ENCODE results near the gene KRT33B.
"Not testable (repeated sequence)": the region's sequence is repeated elsewhere in the genome, so short reads cannot be mapped to it uniquely, and the experiment has no call there.

KRT33B gene

DNA sequence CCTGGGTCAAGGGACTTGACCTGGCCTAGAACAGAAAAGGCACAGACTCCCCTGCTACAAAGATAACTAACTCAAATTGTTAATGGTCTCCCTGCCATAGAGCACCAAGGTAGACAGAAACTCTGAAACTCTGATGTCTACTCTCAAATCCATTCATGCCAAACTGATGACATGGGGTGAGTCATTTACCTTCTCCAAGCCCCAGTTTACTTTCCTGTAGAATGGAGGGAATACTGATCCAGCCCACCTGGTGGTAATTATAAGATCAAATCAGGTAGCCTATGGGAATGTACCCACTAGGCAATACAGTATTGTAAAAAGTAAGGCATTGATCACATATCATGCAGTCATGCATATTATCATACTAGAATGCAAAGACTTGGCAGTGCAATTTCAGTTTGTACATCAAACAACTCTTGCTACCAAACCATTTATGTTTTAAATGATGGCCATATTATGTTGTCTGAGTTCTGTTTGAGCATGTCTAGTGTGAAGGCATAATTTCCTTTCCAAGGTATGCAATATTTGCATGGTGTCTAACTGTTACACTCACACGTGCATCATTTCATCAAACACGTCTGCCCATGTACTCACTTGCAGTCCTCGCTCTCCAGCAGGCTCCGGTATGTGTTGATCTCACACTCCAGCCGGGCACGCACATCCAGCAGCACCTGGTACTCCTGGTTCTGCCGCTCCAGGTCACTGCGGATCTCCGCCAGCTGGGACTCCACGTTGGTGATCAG lies 24.8 kb upstream of the KRT33B start:
- DNase-seq, result no peak

DNA sequence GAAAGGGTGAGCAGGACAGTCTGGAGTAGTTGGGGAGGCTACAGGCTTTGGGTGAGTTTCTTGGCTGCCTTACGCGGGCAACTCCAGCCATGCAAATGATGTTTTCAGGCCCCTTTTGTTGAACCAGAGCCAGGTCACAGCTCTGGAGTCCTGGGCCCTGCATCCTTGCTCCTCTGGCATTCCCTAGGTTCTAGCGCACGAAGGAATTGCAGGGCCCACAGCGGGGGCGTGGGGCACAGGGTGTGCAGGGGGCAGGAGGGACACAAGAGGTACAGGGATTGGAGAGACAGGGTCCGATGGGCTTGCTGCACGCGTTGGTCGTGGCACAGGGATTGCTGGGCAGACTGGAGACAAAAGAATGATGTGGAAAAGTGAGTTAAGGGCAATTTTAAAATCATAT lies 24.2 kb upstream of the KRT33B start:
- DNase-seq, result no peak

DNA sequence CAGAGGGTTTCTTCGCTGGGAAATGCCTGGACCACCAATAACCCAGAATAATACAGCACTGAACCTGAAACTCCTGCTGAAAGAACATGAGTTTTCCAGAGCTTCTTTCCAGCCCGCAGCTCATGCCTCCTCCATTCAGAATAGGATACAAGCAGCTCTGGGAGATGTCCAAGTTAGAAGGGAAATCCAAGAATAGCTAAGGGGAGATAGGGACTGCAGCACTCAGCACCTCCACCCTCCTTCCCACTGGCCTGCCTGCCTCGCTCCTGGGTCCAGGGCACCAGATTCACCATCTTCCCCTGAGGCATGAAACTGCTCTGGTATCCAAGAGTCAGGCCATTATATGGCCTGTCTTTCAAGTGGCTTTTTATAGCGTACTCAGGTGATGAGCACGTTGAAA lies 23.7 kb upstream of the KRT33B start:
- no peak for DNase-seq

DNA sequence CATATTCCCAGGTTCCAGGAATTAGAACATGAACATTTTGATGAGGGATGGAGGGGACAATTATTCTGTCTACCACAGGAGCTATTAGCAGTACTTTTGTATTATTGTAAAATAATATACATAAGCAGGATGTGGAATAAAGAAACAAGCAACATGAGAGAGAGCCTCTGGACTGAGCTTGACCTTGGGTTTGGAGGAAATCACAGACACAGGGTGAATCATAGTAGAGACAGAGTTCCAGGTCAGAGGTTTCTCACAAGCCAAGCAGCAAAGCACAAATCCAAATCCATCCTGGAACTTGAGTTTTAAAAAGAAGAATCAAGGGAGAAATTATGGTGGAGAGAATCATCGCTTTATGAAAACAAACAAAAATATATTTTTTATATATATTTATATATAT lies 22.7 kb upstream of the KRT33B start:
- no peak for DNase-seq

DNA sequence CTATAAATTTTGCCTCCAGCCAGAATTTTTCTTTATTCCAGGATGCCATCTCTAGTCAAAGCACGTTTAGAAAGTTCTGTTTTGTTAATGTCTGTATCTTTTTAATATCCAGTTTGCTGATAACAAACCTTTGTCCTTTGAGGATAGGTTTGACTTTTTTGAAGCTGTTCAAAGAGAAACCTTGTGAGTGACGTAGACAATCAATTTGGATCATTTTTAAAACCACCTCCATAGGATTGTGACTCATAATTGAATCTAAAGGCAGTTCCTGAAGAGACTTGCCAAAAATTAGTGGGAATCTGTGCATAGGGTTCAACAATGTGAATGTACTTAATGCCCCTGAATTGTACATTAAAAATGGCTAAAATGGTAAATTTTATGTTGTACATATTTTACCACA lies 21.9 kb upstream of the KRT33B start:
- no peak for DNase-seq

DNA sequence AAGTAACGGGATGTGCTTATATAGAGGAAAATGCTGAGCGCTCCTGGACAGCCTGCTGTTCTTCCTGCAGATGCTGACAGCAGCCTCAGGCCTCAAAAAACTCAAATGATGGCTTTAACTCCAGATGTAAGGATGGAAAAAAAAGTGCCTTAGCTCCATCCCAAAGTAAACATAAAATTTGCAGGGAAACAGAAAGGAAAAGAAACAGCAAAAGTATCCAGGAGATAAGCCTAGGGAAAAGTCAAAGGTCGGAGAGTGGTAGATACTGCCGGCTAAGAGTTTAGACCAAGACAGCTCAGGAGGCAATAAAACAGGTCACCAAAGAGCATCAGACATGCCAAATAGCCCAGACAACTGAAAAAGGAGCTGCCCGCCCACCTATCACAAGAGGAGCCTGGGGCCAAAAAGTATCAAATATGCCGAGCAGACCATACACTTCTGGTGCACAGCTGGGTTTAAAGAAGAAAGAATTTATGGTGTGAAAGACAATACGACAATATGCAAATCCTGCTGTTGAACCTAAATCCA lies 20.9 kb upstream of the KRT33B start:
- DNase-seq, result no peak

DNA sequence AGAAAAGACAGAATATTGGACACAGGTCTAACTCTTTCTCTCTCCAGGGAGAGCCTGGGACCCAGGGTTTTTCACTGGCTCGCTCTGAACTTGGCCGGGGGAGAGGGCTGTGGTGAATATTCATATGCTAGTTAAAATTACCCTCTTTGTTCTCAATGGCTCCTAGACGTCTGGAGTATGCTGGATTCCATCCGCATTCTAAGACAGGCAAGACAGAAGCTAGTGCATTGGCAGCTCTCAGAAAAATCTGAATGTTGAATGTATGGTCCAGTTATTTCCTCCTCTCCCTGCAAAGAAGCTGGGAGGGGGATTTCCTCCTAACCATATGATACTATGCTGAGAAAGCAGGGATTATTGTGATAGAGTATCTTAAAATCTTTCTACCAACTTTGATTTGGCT lies 18.1 kb upstream of the KRT33B start:
- no peak for DNase-seq

DNA sequence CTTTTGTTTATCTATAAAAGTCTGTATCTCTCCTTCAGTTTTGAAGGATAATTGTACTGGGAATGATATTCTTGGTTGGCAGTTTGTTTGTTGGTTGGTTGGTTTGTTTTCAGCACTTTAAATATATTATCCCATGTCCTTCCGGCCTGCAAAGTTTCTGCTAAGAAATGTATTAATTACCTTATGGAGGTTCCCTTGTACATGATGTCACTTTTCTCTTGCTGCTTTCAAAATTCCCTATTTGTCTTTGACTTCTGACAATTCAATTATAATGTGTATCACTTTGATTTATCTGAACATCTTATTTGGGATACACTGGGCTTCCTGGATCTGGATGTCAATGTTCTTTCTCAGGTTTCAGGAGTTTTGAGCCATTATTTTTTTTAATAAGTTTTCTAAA lies 16.6 kb upstream of the KRT33B start:
- DNase-seq, result no peak

DNA sequence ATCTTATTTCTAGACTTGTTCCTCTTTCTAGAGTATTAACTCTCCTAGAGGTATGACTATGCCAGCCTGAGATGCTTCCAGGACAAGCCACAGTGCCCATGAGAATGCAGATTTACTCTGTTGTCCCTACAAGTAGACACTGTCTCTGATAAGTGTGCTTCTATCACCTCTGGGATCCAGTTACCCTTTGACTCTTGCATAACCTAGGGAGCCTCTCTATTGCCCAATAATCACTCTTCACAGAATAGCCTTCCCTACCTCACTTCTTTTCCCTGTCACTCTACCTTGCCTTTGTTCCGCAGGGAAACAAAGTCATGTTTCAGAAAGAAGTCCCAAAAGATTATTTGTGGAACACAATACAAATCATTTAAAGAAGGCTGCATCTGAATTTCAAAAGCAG lies 14.1 kb upstream of the KRT33B start:
- no peak for DNase-seq

DNA sequence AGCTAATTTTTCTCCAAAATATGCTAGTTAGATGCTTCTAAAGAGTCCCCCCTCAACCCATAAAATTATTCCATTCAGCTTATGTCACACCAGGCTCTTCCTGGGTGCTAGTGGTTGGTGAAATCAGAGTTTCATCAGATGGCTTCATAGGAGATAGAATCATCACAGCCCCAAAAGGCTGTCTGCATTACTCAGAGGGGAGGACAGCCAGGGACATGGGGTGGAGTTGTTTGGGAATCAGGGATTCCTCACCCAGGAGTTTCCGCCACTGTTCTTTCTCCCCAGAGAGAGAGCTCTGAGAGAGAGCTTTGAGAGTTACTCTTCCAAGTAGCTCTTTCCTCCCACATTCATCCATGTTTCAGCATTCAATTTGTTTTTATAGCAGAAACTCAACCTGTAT lies 12.8 kb upstream of the KRT33B start:
- DNase-seq, result no peak

DNA sequence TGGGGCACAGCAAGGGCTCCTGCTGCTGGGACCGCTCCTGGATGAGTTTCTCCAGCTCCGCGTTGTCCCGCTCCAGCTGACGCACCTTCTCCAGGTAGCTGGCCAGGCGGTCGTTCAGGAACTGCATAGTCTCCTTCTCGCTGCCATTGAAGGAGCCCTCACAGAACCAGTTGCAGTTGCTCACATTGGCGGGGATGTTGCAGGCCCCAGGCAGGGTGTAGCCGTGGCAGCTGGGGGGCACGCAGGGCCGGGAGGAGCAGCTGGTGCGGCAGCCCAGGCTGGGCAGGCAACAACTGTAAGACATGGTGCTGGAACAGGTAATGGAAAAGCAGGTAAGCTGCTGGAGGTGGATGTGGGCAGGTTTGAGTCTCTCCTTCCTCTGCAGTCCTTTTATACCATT lies 12.3 kb upstream of the KRT33B start, which contains the start of gene KRT34:
Gene KRT34 (minus strand): TSS at position 364 of the 400 bp plus-strand sequence. CDS start 60 bp downstream, at position 304.
- DNase-seq, result not testable (repeated sequence)

DNA sequence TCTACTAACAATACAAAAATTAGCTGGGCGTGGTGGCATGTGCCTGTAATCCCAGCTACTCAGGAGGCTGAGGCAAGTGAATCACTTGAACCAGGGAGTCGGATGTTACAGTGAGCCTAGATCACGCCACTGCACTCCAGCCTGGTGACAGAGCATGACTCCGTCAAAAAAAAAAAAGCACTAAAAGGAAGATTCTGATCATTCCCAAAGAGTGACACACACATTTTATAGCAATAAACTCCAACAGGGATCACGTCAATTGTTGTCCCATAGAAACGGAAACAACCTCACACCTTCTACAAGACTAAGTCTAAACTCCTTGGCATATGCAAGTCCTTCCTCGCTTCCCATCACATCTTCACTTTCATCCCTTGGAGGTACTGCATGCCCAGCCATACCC lies 10.5 kb upstream of the KRT33B start:
- not testable (repeated sequence) for DNase-seq

DNA sequence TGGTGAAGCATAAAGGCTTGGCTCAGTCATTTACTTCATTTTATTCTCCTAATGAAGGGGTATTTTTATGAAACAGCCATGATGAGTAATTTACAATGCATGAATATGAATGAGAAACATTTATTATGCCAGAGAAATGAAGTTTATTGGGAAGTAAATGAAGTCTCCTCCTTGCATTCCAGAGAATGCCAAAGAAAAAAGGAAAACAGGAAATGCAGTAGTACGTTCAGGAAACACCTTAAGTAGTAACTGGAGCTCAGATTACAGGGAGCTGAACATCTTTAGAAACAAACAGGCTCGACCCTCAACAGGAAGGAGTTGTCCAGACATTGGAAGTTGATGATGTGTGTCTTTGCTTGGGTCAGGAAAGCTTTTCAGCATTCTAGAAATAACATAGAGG lies 7.9 kb upstream of the KRT33B start:
- no peak for DNase-seq

DNA sequence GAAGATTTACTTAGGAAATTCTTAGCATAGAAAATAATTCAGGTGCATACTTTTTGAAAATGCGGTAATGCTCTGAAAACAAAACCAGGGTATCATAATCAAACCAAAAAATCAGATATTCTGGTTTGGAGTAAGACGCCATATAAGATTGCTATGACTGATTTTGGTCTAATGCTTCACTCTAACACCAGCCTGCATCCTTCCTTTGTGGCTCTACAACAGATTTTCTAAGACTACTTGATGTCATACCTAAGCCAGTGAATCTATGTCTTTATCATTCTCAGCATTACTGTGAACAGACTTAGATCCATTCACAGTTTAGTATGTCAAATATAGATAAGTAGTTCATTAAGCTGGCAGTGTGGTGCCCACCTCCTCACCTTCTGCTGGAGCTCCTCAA lies 590 bp downstream of the KRT33B start:
- DNase-seq, result no peak

DNA sequence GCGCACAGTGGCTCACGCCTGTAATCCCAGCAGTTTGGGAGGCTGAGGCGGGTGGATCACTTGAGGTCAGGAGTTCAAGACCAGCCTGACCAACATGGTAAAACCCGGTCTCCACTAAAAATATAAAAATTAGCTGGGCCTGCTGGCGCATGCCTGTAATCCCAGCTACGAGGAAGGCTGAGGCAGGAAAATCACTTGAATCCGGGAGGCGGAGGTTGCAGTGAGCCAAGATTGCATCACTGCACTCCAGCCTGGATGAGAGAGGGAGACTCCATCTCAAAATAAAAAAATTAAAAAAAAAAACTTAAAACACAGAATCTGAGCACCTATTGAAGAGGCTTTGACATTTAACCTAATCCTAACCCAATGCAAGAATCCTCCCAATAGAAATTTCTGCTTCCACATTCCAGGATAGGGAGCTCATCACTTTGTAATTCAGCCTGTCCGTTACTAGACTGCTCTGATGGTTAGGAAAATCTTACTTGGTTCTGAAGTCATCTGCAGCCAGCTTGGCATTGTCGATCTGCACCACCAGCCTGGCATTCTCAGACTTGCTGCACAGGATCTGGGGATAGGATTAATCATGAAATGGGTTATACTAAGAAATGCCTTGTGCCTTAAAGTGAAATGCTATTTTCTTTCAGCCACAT lies 2.1 kb downstream of the KRT33B start:
- no peak for DNase-seq

DNA sequence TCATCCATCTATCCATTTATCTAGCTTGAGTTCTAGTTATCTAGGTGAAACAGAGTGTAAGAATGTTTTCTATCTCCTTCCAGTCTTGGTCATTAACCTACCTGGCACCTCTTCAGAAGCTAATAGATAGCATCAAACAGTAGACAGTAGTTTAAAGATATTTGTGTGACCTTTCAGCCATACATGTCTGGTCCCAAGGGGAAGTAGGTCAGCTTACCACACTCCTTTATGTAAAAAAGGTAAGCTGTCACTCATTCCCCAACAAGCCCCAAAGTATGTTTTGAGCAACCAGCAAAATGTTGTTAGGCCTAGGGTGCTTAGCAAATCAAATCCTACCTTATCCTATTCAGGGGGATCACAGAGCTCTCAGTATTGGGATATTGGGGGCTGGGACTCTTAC lies 3.5 kb downstream of the KRT33B start:
- DNase-seq, result no peak

DNA sequence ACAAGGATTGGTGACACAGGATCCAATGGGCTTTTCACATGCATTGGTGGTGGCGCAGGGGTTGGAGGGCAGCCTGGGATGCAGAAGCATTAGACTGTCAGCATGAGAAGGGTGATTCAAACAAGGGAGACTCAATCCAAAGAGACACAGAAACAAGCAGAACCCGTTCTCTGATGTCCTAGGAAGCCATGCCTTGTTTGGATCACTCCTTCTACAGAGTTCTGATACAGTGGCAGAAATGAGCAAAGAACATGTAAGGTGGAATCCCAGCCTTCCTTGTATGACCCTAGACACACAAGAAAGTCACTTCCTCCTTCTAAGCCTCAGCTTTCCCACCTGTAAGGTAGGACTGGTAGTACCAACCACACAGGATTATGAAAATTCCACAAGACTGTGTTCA lies 5.7 kb downstream of the KRT33B start:
- DNase-seq, result no peak

DNA sequence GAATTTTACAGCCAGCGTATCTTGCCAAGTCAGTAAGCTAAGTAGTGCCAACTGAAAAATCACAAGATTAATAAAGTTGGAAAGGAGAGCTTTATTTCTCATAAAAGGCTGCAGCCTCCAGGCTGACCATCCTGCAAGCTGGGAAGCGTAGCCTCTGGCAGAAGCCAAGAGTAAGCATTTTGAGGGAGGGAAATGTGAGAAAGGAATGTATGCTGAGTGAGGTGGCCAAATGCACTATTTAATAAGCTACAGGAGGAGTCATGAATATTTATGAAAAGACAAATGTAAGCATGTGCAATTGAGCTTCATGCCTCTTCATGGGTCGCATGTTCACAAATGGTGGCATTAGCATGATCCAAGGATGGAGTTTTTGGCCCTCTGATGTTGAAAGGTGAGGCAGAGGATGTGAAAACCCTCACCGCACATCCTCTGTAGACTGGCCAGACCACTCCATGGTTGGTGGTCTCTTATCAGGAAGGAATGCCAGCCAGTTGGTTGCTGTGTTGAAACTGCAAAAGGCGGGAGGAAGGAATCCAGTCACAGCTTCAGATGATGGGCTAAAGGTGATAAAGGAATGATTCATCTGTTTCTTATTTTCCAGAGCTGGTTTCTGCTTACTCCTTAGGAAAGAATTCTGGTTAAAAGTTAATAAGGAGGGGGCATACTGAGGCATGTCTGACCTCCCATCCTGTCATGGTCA lies 9.2 kb downstream of the KRT33B start:
- no peak for DNase-seq

DNA sequence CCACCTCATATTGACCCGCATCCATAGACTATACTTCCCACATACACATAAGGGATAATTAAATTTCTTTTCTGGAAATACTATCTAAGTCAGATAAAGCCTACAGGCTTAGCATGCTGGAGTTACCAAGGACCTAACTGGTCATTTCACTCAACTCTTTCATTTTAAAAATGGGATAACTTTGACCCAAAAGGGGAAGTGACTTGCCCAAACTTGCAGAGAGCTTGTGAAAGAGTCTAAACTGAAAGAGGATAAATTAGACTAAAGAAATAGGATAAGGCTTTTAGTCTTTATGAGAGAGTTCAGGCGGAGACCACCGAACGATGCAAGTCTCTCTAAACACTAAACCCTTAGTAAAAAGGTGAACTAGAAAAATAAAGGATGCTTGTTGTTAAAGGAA lies 15.1 kb downstream of the KRT33B start:
- no peak for DNase-seq

DNA sequence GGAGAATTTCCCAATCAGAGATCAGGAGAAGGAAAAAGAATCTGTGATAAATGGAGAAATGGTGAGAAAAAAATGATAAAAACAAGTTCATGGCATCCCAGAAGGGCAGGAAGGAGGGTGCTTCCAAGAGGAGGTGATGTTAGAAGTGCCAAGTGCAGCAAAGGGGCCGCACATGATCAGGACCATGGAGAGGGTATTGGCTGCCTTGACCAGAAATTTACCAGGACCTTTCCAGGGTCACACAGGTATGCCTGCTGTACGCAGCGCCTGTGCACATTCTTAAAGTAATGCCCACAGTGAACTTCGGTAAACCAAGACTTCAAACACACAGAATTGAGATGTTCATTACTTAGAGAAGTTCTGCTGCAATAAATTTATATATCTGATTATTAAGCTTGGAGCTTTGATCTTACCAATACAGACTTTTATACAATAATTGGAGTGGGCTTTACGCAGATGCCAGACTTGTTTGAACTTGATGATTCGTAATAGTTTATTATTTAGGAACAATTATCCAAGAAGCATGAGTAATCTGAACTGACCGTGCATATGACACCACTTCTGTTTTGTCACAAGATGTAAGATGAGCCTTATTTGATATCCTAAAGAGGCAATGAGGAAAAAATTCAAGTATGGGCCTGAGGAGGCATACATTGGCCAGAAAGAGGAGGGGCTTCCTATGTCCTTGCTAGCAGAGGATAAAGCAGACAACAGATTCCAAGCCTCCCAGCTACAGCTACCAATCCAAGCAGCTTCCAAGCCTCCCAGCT lies 16.8 kb downstream of the KRT33B start:
- no peak for DNase-seq

DNA sequence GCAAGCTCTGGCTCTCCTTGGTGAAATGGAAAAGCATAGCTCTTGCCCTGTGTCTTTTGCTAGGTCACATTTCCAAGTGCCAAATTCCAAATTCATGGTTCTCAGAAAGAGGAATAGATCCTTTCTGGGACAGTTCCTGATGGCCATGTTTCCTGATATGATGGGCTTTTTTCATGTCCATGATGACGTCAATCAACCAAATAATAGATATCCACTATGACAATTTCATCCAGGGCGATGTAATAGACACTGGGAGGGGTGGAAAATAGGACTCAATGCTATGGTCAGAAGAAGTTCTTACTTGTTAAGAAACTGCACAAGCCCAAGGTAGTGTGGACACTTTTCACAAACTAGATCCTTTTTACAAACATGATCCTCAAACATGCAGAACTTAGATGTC lies 18.4 kb downstream of the KRT33B start:
- no peak for DNase-seq

All from anterior cingulate cortex (tissue), 58 donors.